HG02623 (cell line): Measurements from ENCODE around the gene KLRC2.
"Not testable (repeated sequence)": the region's sequence is repeated elsewhere in the genome, so short reads cannot be mapped to it uniquely, and the experiment has no call there.

Experiments used
- ATAC-seq: cut with Tn5 transposase; IDR thresholded peaks from one replicate; pipeline ENCODE4 v1.9.1; 2021; ENCODE audit warnings: moderate library complexity; ENCODE audit not compliant: unreplicated experiment

KLRC2 gene

DNA sequence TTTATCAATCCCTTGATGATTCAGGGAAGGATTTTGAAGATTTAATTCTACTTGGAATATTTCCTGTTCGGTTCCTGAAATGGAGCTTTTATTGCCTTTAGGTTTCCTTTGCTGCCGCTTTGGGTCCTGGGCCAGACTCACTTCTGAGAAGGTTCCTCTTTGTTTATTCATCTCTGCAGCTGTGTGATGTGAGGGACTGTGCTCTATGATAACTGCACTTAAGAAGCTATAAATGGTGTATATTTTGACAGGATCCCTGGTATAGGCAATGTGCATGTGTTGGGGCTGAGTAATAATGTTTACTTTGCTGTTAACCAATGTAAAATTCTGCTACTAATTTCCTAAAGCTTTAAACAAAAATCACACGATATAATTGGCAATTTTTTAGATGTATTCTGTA lies at the start of gene KLRC2:
KLRC2 (minus strand) TSS at position 195 of the 400 bp plus-strand sequence; CDS start at position 171, 24 bp downstream.
- not testable (repeated sequence) for ATAC-seq

DNA sequence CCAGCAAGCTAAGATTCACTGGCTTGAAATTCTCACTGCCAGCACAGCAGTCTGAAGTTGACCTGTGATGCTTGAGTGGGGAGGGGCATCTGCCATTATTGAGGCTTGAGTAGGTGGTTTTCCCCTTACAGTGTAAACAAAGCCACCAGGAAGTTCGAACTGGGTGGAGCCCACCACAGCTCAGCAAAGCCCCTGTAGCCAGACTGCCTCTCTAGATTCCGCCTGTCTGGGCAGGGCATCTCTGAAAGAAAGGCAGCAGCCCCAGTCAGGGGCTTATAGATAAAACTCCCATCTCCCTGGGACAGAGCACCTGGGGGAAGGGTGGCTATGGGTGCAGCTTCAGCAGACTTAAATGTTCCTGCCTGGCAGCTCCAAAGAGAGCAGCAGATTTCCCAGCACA lies 46.1 kb upstream of the KLRC2 start:
- ATAC-seq = not testable (repeated sequence)

GRCh38 chr12:10472808-10473207 lies 37.0 kb upstream of the KLRC2 start:
- ATAC-seq = not testable (repeated sequence)

- ATAC-seq = no peak
Measured at GRCh38 chr12:10469701-10470100, 33.9 kb upstream of the KLRC2 start.

DNA sequence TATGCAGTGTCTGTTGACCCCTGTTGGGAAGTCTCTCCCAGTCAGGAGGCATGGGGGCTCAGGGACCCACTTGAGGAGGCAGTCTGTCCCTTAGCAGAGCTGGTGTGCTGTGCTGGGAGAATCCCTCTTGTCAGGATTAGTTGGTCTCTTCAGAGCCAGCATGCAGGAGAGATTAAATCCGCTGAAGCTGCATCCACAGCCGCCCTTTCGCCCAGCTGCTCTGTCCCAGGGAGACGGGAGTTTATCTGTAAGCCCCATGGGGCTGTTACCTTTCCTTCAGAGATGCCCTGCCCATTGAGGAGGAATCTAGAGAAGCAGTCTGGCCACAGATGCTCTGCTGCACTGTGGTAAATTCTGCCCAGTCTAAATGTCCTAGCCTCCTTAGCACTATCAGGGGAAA lies 30.5 kb upstream of the KLRC2 start:
- no peak for ATAC-seq

GRCh38 chr12:10457760-10458159 lies 21.9 kb upstream of the KLRC2 start:
- no peak for ATAC-seq

DNA sequence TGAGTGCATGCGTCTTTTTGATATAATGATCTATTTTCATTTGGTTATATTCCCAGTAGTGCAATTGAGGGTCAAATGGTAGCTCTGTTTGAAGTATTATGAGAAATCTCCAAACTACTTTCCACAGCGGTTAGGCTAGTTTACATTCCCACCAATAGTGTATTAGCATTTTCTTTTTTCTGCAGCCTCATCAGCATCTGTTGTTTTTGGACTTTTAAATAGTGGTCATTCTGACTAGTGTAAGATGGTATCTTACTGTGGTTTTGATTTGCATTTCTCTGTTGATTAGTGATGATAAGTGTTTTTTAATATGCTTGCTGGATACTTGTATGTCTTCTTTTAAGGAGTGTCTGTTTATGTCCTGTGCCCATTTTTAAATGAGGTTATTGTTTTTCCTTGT lies 21.0 kb upstream of the KLRC2 start:
- ATAC-seq = no peak

DNA sequence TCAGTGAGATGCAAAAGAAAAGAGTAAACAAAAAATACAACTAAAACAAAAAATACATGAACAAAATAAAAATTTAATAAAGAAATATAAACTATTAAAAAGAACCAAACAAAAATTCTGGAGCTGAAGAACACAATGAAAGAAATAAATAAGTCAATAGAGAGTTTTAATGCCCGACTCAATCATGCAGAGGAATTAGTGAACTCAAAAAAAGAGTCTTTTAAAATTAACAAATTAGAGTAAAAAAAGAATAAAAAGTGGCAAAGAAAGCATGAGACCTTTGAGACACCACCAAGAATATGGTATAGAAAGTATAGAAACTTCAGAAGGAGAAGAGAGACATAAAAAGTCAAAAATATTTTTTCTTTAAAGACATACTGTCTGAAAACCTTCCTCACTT lies 20.0 kb upstream of the KLRC2 start:
- no peak for ATAC-seq

DNA sequence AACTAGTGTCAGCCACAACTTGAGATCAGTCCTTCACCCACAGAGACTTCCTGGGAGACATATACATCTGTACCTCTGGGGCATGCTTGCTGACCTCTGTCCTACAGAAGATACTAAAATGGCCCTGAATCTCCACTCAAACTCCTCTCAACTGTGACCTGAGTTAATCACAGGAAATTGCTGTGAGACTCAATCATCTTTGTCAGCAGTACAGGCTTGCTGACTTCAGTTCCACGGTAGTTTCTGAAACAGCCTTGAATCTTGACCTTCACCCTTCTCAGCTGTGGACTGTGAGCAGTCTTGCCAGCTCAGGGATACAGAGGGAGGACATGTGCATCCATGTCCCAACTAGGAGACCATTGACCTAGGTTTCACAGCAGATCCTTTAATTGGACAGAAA lies 18.7 kb upstream of the KLRC2 start:
- ATAC-seq = no peak

GRCh38 chr12:10453156-10453555 lies 17.3 kb upstream of the KLRC2 start, which contains the start of gene KLRC1:
Gene KLRC1, minus strand, starts transcription at chr12:10453377. Its CDS starts 2,221 bp downstream, at chr12:10451156.
- no peak for ATAC-seq

GRCh38 chr12:10448236-10448635 lies 12.4 kb upstream of the KLRC2 start:
- no peak for ATAC-seq

GRCh38 chr12:10446052-10446451 lies 10.2 kb upstream of the KLRC2 start:
- ATAC-seq = not testable (repeated sequence)

DNA sequence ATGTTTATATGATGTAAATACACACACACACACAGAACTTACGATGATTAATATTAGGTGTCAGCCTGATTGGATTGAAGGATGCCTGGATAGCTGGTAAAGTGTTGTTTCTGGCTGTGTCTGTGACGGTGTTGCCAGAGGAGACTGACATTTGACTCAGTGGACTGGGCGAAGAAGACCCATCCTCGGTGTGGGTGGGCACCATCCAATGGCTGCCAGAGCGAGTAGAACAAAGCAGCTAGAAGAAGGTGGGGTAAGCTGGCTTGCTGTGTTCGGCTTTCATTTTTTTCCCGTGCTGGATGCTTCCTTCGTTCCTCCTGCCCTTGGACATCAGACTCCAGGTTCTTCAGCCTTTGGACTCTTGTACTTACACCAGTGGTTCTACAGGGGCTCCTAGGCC lies 5.3 kb upstream of the KLRC2 start:
- ATAC-seq = not testable (repeated sequence)

GRCh38 chr12:10439608-10440274 lies 3.9 kb upstream of the KLRC2 start:
- not testable (repeated sequence) for ATAC-seq

GRCh38 chr12:10437601-10438000 lies 1.8 kb upstream of the KLRC2 start:
- ATAC-seq = not testable (repeated sequence)

DNA sequence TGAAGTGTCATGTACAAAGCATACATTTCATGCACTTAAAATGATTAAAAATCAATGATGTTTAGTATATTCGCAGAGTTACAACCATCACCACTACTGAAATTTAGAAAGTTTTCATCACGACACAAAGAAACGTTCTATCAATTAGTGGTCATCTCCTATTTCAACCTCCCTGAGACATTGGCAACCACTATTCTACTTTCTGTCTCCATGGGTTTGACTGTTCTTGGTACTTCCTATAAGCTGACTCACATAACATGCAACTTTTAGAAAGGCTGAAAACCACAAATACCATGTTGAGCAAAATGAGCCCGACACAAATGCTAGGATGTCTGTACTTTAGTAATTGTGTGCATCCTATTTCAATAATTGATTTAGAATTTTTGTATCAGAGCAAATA lies 5.2 kb downstream of the KLRC2 start:
- ATAC-seq = not testable (repeated sequence)

- not testable (repeated sequence) for ATAC-seq
Measured at GRCh38 chr12:10425938-10426337, 9.9 kb downstream of the KLRC2 start.

DNA sequence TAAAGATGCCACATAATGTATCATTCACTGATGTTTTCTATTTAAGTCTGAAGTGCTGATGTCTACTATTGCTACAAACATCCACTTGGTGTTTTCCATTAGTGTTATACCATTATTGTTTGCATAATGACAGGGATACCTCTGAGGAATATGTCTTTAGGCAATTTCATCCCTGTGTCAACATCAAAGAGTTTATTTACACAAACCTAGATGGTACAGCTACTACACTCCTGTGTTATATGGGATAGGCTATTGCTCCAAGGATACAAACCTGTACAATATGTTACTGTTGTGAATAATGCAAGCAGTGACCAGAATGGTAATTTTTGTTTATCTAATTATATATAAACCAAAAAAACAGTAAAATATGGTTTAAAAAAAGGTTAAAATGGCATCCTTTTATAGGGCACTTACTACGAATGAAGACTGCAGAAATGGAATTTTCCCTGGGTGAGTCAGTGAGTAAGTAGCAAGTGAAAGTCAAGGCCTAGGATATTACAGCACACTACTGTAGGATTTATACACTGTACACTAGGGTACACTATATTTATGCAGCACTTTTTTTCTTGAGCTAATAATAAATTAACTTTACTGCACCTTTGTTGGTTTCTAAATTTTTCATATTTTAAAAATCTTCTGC lies 11.4 kb downstream of the KLRC2 start:
- not testable (repeated sequence) for ATAC-seq

DNA sequence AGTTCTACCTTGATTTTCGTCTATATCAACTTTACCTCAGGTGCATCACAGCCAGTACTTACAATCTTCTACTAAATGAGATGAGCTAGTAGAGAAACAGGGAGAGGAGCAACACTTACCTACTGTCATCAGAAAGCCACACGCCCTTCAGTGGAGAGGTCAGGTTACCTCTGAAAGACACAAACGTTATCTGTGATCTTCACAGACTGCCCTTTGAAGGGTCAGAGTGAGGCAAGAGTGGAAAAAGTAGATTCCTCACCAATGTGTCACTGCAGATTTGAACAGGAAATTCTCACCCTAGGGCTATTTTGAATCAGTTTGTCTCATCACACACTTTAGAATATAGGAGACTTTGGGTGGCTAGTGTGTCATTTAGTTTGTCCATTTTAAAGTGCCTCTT lies 13.7 kb downstream of the KLRC2 start:
- ATAC-seq = not testable (repeated sequence)

DNA sequence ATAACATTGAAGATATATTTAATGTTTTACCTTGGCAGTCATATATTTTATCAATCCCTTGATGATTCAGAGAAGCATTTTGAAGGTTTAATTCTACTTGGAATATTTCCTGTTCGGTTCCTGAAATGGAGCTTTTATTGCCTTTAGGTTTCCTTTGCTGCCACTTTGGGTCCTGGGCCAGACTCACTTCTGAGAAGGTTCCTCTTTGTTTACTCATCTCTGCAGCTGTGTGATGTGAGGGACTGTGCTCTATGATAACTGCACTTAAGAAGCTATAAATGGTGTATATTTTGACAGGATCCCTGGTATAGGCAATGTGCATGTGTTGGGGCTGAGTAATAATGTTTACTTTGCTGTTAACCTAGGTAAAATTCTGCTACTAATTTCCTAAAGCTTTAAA lies 15.5 kb downstream of the KLRC2 start, which contains the start of gene KLRC3:
KLRC3 (minus strand) TSS at position 262 of the 400 bp plus-strand sequence; CDS start at position 217, 45 bp downstream.
- not testable (repeated sequence) for ATAC-seq

GRCh38 chr12:10409392-10409791 lies 26.4 kb downstream of the KLRC2 start, which contains the start of gene KLRC4:
Gene KLRC4, minus strand, starts transcription at chr12:10409757. Its CDS starts 182 bp downstream, at chr12:10409575.
- no peak for ATAC-seq

DNA sequence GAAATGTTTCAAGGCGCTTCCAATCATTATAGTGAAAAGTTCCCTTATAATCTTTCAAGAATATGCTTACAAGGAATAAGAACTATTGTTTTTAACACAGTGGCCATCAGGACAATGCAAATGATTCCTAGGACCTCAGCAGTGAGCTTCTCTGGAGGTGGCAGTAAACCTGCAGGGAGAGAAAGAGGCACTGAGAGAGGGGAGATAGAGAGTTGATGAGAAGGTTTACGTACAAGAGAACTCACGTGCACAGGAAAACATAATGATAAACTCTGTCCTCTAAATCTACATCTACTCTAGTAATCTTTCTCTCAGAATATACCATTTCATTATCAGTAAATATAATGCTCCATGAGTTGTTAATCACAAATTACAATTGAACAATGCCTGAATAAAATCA lies 27.0 kb downstream of the KLRC2 start:
- ATAC-seq = no peak
